Colonic mucosa (tissue), 4 donors: ENCODE measurements around the gene ZFP82. TPM values are rescaled to one million over a fixed set of nuclear protein-coding genes. Genes with fewer than 3 reads are reported as not detected.

Source experiments
- DNase-seq: peaks from one replicate; pipeline ENCODE4 v3.0.0-alpha.2; 2020
- H3K27ac ChIP-seq: fragments of 200-600 bp; one replicate; pipeline ENCODE4 v1.8.0; 2021
- H3K27me3 ChIP-seq: fragments of 200-600 bp; one replicate; pipeline ENCODE4 v1.8.0; 2021
- H3K36me3 ChIP-seq: fragments of 200-600 bp; one replicate; pipeline ENCODE4 v1.8.0; 2021
- H3K4me1 ChIP-seq: fragments of 200-600 bp; one replicate; pipeline ENCODE4 v1.8.0; 2021; ENCODE audit warnings: mild to moderate bottlenecking
- H3K4me3 ChIP-seq: fragments of 200-600 bp; one replicate; pipeline ENCODE4 v1.8.0; 2021
- H3K9ac ChIP-seq, 2 donors: one replicate each; pipeline ENCODE4 v1.7.0; 2013; ENCODE audit warnings: control low read depth in 2 of 2, low read depth in 2 of 2, low read length in 2 of 2
- H3K9me3 ChIP-seq: fragments of 200-600 bp; one replicate; pipeline ENCODE4 v1.8.0; 2021
- CTCF ChIP-seq: fragments of 200-600 bp; IDR thresholded peaks from one replicate; pipeline ENCODE4 v1.8.0; 2022; ENCODE audit warnings: antibody characterized with exemption, mild to moderate bottlenecking
- intact Hi-C: fragments of 100-400 bp; cut with DNase I; formaldehyde crosslinking; loops from one replicate; pipeline ENCODE4 v1.14.1; 2022
- total RNA-seq, 2 donors: library from RNA; stranded (reverse); fragmentation: NEBNext Ultra II Directional in 1 of 2; extraction: Animal tissue kit (Norgen Biotek cat#: 25700) in 1 of 2; gene quantifications; one replicate each; pipeline ENCODE4 v1.2.1, GENCODE V29; 2021
- donor health status: healthy.
- donor health status: DM: no; HTN: no; CAD: no.
- donor health status: DM: no; HTN: no; CAD: no.

The ZFP82 gene
- total RNA-seq, 2 donors from 2014 or later: 1.3 to 2.0 TPM

- Histone ChIP-seq H3K36me3 (no peaks in the 10 kb centered on the region), H3K4me1 (no peaks in the 10 kb centered on the region), H3K9me3 (no peaks in the 10 kb centered on the region), H3K27ac (no peak overlapping the region), H3K9ac (no peak overlapping the region), H3K27me3 (no peaks in the 10 kb centered on the region), H3K4me3 (no peak overlapping the region)
- DNase-seq: no peak
- intact Hi-C loops: no loop called here
- no peak for TF ChIP-seq CTCF
Observed at GRCh38 chr19:36409841-36410240, 8.6 kb downstream of the ZFP82 start.

- Histone ChIP-seq H3K36me3 (no peaks in the 10 kb centered on the region), H3K27ac (no peak overlapping the region), H3K9ac (no peak overlapping the region), H3K9me3 (no peaks in the 10 kb centered on the region), H3K4me1 (no peaks in the 10 kb centered on the region), H3K4me3 (no peak overlapping the region), H3K27me3 (no peaks in the 10 kb centered on the region)
- TF ChIP-seq CTCF: no peak
- no peak for DNase-seq
- intact Hi-C loops: no loop called here
Observed at GRCh38 chr19:36408101-36408500, 10.3 kb downstream of the ZFP82 start.

- Histone ChIP-seq H3K27me3 (no peaks in the 10 kb centered on the region), H3K27ac (no peak overlapping the region), H3K9me3 (no peaks in the 10 kb centered on the region), H3K4me1 (no peaks in the 10 kb centered on the region), H3K9ac (no peak overlapping the region), H3K36me3 (no peaks in the 10 kb centered on the region), H3K4me3 (no peak overlapping the region)
- DNase-seq: no peak
- intact Hi-C loops: no loop called here
- no peak for TF ChIP-seq CTCF
Observed at GRCh38 chr19:36404498-36404897, 13.9 kb downstream of the ZFP82 start.

- no peak for DNase-seq
- no peaks in the 10 kb centered on the region for H3K27me3 ChIP-seq
- H3K9ac ChIP-seq: no peak overlapping the region
- no peaks in the 10 kb centered on the region for H3K4me1 ChIP-seq
- intact Hi-C loops: no loop called here
- TF ChIP-seq CTCF: no peak
- H3K4me3 ChIP-seq: no peak overlapping the region
- no peak overlapping the region for H3K27ac ChIP-seq
- H3K36me3 ChIP-seq: peaks cover 3% of the 10 kb centered on the region
- no peaks in the 10 kb centered on the region for H3K9me3 ChIP-seq
Observed at GRCh38 chr19:36401475-36401874, 17.0 kb downstream of the ZFP82 start.

GRCh38 chr19:36398571-36398970 lies 19.9 kb downstream of the ZFP82 start:
- Histone ChIP-seq H3K27me3 (no peaks in the 10 kb centered on the region), H3K9ac (no peak overlapping the region), H3K36me3 (peaks cover 3% of the 10 kb centered on the region), H3K27ac (no peak overlapping the region), H3K4me3 (no peak overlapping the region), H3K9me3 (peaks cover 10% of the 10 kb centered on the region), H3K4me1 (no peaks in the 10 kb centered on the region)
- no peak for DNase-seq
- intact Hi-C loops: no loop called here
- TF ChIP-seq CTCF: no peak
